ENCODE data around the gene SPACA6. TPM values are rescaled to one million over a fixed set of nuclear protein-coding genes. Genes with fewer than 3 reads are reported as not detected.

SPACA6 gene
- total RNA-seq, 1 experiment from 2014 or later, result 30.3 TPM

GRCh38 chr19:51712461-51713081, 19.4 kb downstream of the SPACA6 start:
- BruUV-seq (replicated peaks), result no TSS peak
- peak; percentile 66 for TF ChIP-seq CTCF (IDR thresholded peaks at IDR 0.05; ENCODE audit: unreplicated experiment)
- CTCF ChIA-PET, result no interaction called here
- H3K36me3 Mint-ChIP-seq (ENCODE audit: insufficient read depth, unreplicated experiment), result peaks cover 31% of the 10 kb centered on the region
- H3K27ac Mint-ChIP-seq (ENCODE audit: unreplicated experiment), result no peak overlapping the region
- DNase-seq, result peak; percentile 48
- H3K27me3 Mint-ChIP-seq (ENCODE audit: unreplicated experiment), result peaks cover 41% of the 10 kb centered on the region
- H3K4me1 Mint-ChIP-seq (ENCODE audit: low read depth, unreplicated experiment), result no peaks in the 10 kb centered on the region
- H3K9me3 Mint-ChIP-seq (ENCODE audit: low read depth, unreplicated experiment), result peaks cover 10% of the 10 kb centered on the region
- no peak overlapping the region for H3K4me3 Mint-ChIP-seq (ENCODE audit: low read depth, unreplicated experiment)
- intact Hi-C loops (cut with micrococcal nuclease; ENCODE audit: unreplicated experiment), result loop anchor here (1.0 kb wide), 1 partner anchor 66 kb away; no protein-coding TSS in a partner anchor

GRCh38 chr19:51713319-51714285, 20.5 kb downstream of the SPACA6 start:
- CTCF ChIA-PET, result no interaction called here
- Mint-ChIP-seq H3K4me1 (ENCODE audit: low read depth, unreplicated experiment) (no peaks in the 10 kb centered on the region), H3K9me3 (ENCODE audit: low read depth, unreplicated experiment) (peaks cover 12% of the 10 kb centered on the region), H3K27me3 (ENCODE audit: unreplicated experiment) (peaks cover 46% of the 10 kb centered on the region), H3K27ac (ENCODE audit: unreplicated experiment) (no peak overlapping the region), H3K4me3 (ENCODE audit: low read depth, unreplicated experiment) (no peak overlapping the region), H3K36me3 (ENCODE audit: insufficient read depth, unreplicated experiment) (peaks cover 21% of the 10 kb centered on the region)
- no peak for DNase-seq
- BruUV-seq (replicated peaks), result no TSS peak
- intact Hi-C loops (cut with micrococcal nuclease; ENCODE audit: unreplicated experiment), result no loop called here
- TF ChIP-seq CTCF (IDR thresholded peaks at IDR 0.05; ENCODE audit: unreplicated experiment), result no peak

- H3K4me3 Mint-ChIP-seq (ENCODE audit: low read depth, unreplicated experiment), result no peak overlapping the region
- H3K4me1 Mint-ChIP-seq (ENCODE audit: low read depth, unreplicated experiment), result no peaks in the 10 kb centered on the region
- no peak for DNase-seq
- H3K27me3 Mint-ChIP-seq (ENCODE audit: unreplicated experiment), result peaks cover 51% of the 10 kb centered on the region
- intact Hi-C loops (cut with micrococcal nuclease; ENCODE audit: unreplicated experiment), result no loop called here
- H3K9me3 Mint-ChIP-seq (ENCODE audit: low read depth, unreplicated experiment), result peaks cover 15% of the 10 kb centered on the region
- no peak for TF ChIP-seq CTCF (IDR thresholded peaks at IDR 0.05; ENCODE audit: unreplicated experiment)
- H3K27ac Mint-ChIP-seq (ENCODE audit: unreplicated experiment), result no peak overlapping the region
- peaks cover 10% of the 10 kb centered on the region for H3K36me3 Mint-ChIP-seq (ENCODE audit: insufficient read depth, unreplicated experiment)
- BruUV-seq (replicated peaks), result no TSS peak
- CTCF ChIA-PET, result no interaction called here
Measured at GRCh38 chr19:51714848-51715247, 21.7 kb downstream of the SPACA6 start.

- Mint-ChIP-seq H3K36me3 (ENCODE audit: insufficient read depth, unreplicated experiment) (peaks cover 10% of the 10 kb centered on the region), H3K27me3 (ENCODE audit: unreplicated experiment) (peaks cover 41% of the 10 kb centered on the region), H3K4me3 (ENCODE audit: low read depth, unreplicated experiment) (no peak overlapping the region), H3K27ac (ENCODE audit: unreplicated experiment) (no peak overlapping the region), H3K9me3 (ENCODE audit: low read depth, unreplicated experiment) (peaks cover 17% of the 10 kb centered on the region), H3K4me1 (ENCODE audit: low read depth, unreplicated experiment) (no peaks in the 10 kb centered on the region)
- TF ChIP-seq CTCF (IDR thresholded peaks at IDR 0.05; ENCODE audit: unreplicated experiment), result no peak
- CTCF ChIA-PET, result no interaction called here
- intact Hi-C loops (cut with micrococcal nuclease; ENCODE audit: unreplicated experiment), result no loop called here
- no TSS peak for BruUV-seq (replicated peaks)
- no peak for DNase-seq
Measured at GRCh38 chr19:51715850-51716249, 22.7 kb downstream of the SPACA6 start.
